Natural killer cell (primary cell): ENCODE data around the gene FURIN. TPM values are rescaled to one million over a fixed set of nuclear protein-coding genes. Genes with fewer than 3 reads are reported as not detected.

Experiments
- ATAC-seq, 3 donors: fragments of 150-1000 bp in 2 of 3; fragments of 200-7000 bp in 1 of 3; cut with Tn5 transposase; 1 replicate in 1 of 3; 2 replicates in 2 of 3; pipeline ENCODE4 v1.10.0; 2021; ENCODE audit warnings: mild to moderate bottlenecking in 2 of 3, moderate library complexity in 2 of 3
- DNase-seq, 2 donors: peaks; one replicate each; pipeline versions ENCODE4 v3.0.0 to v3.0.0-alpha.2; 2013 to 2021; ENCODE audit warnings: mixed read lengths in 1 of 2
- H3K27ac ChIP-seq: one replicate; pipeline ENCODE4 v1.5.1; 2013; ENCODE audit warnings: mild to moderate bottlenecking, low read length
- H3K27me3 ChIP-seq: one replicate; pipeline ENCODE4 v1.6.1; 2013; ENCODE audit warnings: low read length; ENCODE audit not compliant: control insufficient read depth, insufficient read depth
- H3K36me3 ChIP-seq: one replicate; pipeline ENCODE4 v1.6.1; 2013; ENCODE audit warnings: low read length; ENCODE audit not compliant: control insufficient read depth, insufficient read depth
- H3K4me1 ChIP-seq: one replicate; pipeline ENCODE4 v1.6.1; 2013; ENCODE audit warnings: low read length; ENCODE audit not compliant: control insufficient read depth, insufficient read depth
- H3K4me3 ChIP-seq: one replicate; pipeline ENCODE4 v1.5.1; 2013; ENCODE audit warnings: low read length
- H3K9me3 ChIP-seq: one replicate; pipeline ENCODE4 v1.6.1; 2013; ENCODE audit warnings: low read length; ENCODE audit not compliant: control insufficient read depth, insufficient read depth
- H3K27ac Mint-ChIP-seq, 2 donors: one replicate each; pipeline ENCODE4 v1.8.0; 2022; ENCODE audit warnings: mild to moderate bottlenecking in 2 of 2, mixed read lengths in 2 of 2, moderate library complexity in 1 of 2
- H3K27me3 Mint-ChIP-seq, 2 donors: one replicate each; pipeline ENCODE4 v1.8.0; 2022; ENCODE audit warnings: low read depth in 2 of 2, mixed read lengths in 2 of 2
- H3K36me3 Mint-ChIP-seq: one replicate; pipeline ENCODE4 v1.8.0; 2022; ENCODE audit warnings: mixed read lengths
- H3K4me1 Mint-ChIP-seq, 2 donors: one replicate each; pipeline ENCODE4 v1.8.0; 2022; ENCODE audit warnings: mixed read lengths in 2 of 2
- H3K4me3 Mint-ChIP-seq: one replicate; pipeline ENCODE4 v1.8.0; 2022; ENCODE audit warnings: mild to moderate bottlenecking, moderate library complexity, mixed read lengths
- H3K9me3 Mint-ChIP-seq, 2 donors: one replicate each; pipeline ENCODE4 v1.8.0; 2022; ENCODE audit warnings: mixed read lengths in 2 of 2
- CTCF ChIP-seq: fragments of 200-600 bp; IDR thresholded peaks from one replicate; pipeline ENCODE4 v1.8.0; 2022; ENCODE audit warnings: antibody characterized with exemption
- WGBS: methylation state at CpG from one replicate; pipeline ENCODE4 v1.1.7; 2013; ENCODE audit warnings: missing lambda C conversion rate; ENCODE audit not compliant: insufficient coverage; 5-methylcytosine and 5-hydroxymethylcytosine counted together
- intact Hi-C: fragments of 100-400 bp; cut with micrococcal nuclease; formaldehyde crosslinking; loops from one replicate; pipeline ENCODE4 v1.14.2; 2022
- total RNA-seq, 4 donors: library from RNA; stranded (reverse); fragments of 120-200 nt in 1 of 4; gene quantifications; one replicate each; pipeline versions ENCODE4 v1.2.3 to v1.2.4, GENCODE V29; 2013 to 2022

The FURIN gene
- total RNA-seq, 3 donors from 2014 or later (not counting 1 experiment from before 2014, with no cell fraction given), result 110 to 178 (median 172) TPM

- DNase-seq, result peak in 1 of 2 donors; percentile 58
- no peaks in the 10 kb centered on the region for H3K9me3 ChIP-seq
- no peak overlapping the region for H3K4me3 ChIP-seq
- H3K36me3 ChIP-seq, result no peaks in the 10 kb centered on the region
- peak in 2 of 3 donors; percentile 17 to 21 for ATAC-seq
- Mint-ChIP-seq H3K4me1 (peaks cover 27 to 50% of the 10 kb centered on the region in 2 donors), H3K36me3 (no peaks in the 10 kb centered on the region), H3K27me3 (no peaks in the 10 kb centered on the region), H3K4me3 (peak overlapping the region; percentile 97), H3K27ac (peak overlapping the region; percentile 90 to 93), H3K9me3 (no peaks in the 10 kb centered on the region)
- TF ChIP-seq CTCF, result no peak
- WGBS, result 29% methylated on average over 7 of the region's 9 CpGs
- H3K27me3 ChIP-seq, result no peaks in the 10 kb centered on the region
- intact Hi-C loops, result loop anchor here (5.0 kb wide), 2 partner anchors 32 to 52 kb away; no protein-coding TSS in a partner anchor
- H3K27ac ChIP-seq, result peak overlapping the region; percentile 48
- H3K4me1 ChIP-seq, result peaks cover 45% of the 10 kb centered on the region
Measured at GRCh38 chr15:90869601-90870353, 1.4 kb downstream of the FURIN start.

- H3K27ac Mint-ChIP-seq, result peak overlapping the region; percentile 90 to 93
- DNase-seq (peak in 1 of 2 donors; percentile 47), ATAC-seq (peak; percentile 22 to 49 (median 26))
- H3K4me1 Mint-ChIP-seq, result peaks cover 27 to 51% of the 10 kb centered on the region in 2 donors
- H3K27me3 Mint-ChIP-seq, result no peaks in the 10 kb centered on the region
- WGBS, result 39% methylated on average over 19 of the region's 19 CpGs
- no peaks in the 10 kb centered on the region for H3K36me3 Mint-ChIP-seq
- Histone ChIP-seq H3K4me1 (peaks cover 47% of the 10 kb centered on the region), H3K9me3 (no peaks in the 10 kb centered on the region), H3K27me3 (no peaks in the 10 kb centered on the region), H3K27ac (peak overlapping the region; percentile 79), H3K36me3 (peaks cover 1% of the 10 kb centered on the region), H3K4me3 (peak overlapping the region; percentile 68)
- intact Hi-C loops, result loop anchor here (1.0 to 5.0 kb wide), 3 partner anchors 17 to 53 kb away; no protein-coding TSS in a partner anchor
- TF ChIP-seq CTCF, result no peak
- H3K9me3 Mint-ChIP-seq, result no peaks in the 10 kb centered on the region
- H3K4me3 Mint-ChIP-seq, result peak overlapping the region; percentile 97
Measured at GRCh38 chr15:90870354-90871138, 2.2 kb downstream of the FURIN start.

- ATAC-seq, result peak; percentile 41 to 54 (median 48)
Measured at GRCh38 chr15:90871139-90871715, 2.8 kb downstream of the FURIN start.

More at GRCh38 chr15:90871139-90871715, 2.8 kb downstream of the FURIN start:
- Histone ChIP-seq H3K36me3 (peaks cover 8% of the 10 kb centered on the region), H3K27me3 (no peaks in the 10 kb centered on the region), H3K4me3 (peak overlapping the region; percentile 68), H3K4me1 (peaks cover 47% of the 10 kb centered on the region), H3K9me3 (no peaks in the 10 kb centered on the region), H3K27ac (peak overlapping the region; percentile 79)
- DNase-seq, result peak; percentile 40 to 64
- Mint-ChIP-seq H3K27ac (peak overlapping the region; percentile 90 to 93), H3K4me1 (peaks cover 27 to 56% of the 10 kb centered on the region in 2 donors), H3K36me3 (no peaks in the 10 kb centered on the region), H3K4me3 (peak overlapping the region; percentile 97), H3K27me3 (no peaks in the 10 kb centered on the region), H3K9me3 (no peaks in the 10 kb centered on the region)
- no peak for TF ChIP-seq CTCF
- under 1% methylated on average over 70 of the region's 71 CpGs for WGBS
- intact Hi-C loops, result loop anchor here (1.0 to 5.0 kb wide), 3 partner anchors 18 to 54 kb away; no protein-coding TSS in a partner anchor
